GM10248 (cell line): ENCODE data around the gene EEF1A2.

Experiments
- CTCF ChIA-PET: fragments of 300-600 bp; sonication (Branson Sonifier 250); formaldehyde crosslinking; extraction: SDS; loops from one replicate; lab custom pipeline; 2021; ENCODE audit warnings: antibody characterized with exemption; lab: Yijun Ruan, JAX
- POLR2A ChIA-PET: fragments of 350-650 bp; sonication (Branson Sonifier 250); formaldehyde crosslinking; extraction: SDS; loops from one replicate; lab custom pipeline; 2020; ENCODE audit warnings: antibody characterized with exemption; lab: Yijun Ruan, JAX
- DNase-seq: peaks from one replicate; pipeline ENCODE4 v3.0.0; 2012; ENCODE audit errors: extremely low spot score
- CTCF ChIP-seq: IDR thresholded peaks from 2 replicates; pipeline ENCODE4 v1.5.1; 2012; ENCODE audit warnings: mild to moderate bottlenecking, low read depth; ENCODE audit errors: extremely low read depth, missing control alignments, control extremely low read depth

Gene EEF1A2

GRCh38 chr20:63508072-63508768, 9.3 kb upstream of the EEF1A2 start:
- no peak for DNase-seq
- ChIA-PET POLR2A (no interaction called here), CTCF (interaction anchor here (1.5 kb wide), 1 partner anchor 12 kb away, joined by 5 read pairs; no protein-coding TSS in a partner anchor)
- no peak for TF ChIP-seq CTCF

- ChIA-PET CTCF (no interaction called here), POLR2A (no interaction called here)
- no peak for TF ChIP-seq CTCF
- no peak for DNase-seq
Observed at GRCh38 chr20:63507083-63507743, 8.3 kb upstream of the EEF1A2 start.

GRCh38 chr20:63505723-63506122, 6.8 kb upstream of the EEF1A2 start:
- ChIA-PET POLR2A (interaction anchor here (0.6 kb wide), 1 partner anchor 224 kb away, joined by 3 read pairs; no protein-coding TSS in a partner anchor), CTCF (interaction anchor here (1.1 to 1.8 kb wide), 3 partner anchors 10 to 32 kb away, joined by 3 to 9 read pairs (median 3); no protein-coding TSS in a partner anchor)
- TF ChIP-seq CTCF: no peak
- DNase-seq: no peak

DNA sequence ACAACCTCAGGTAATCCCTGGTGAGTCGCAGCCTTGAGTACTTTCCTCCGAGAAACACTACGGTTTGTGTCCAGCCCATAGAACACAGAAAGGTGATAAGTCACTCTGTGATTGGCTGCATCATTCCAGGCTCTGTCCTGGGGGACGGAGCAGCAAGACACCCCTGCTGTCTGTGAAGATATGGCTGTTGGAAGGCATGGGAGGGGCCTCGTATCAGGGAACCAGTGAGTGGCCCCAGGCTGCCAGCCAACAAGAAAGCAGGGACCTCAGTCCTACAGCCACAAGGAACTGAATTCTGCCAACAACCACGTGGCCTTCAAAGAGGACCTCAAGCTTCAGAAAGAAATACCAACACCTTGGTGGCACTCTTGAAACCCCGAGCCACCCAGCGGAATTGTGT, 6.4 kb upstream of the EEF1A2 start:
- ChIA-PET CTCF (interaction anchor here (1.1 to 1.8 kb wide), 3 partner anchors 9 to 32 kb away, joined by 3 to 9 read pairs (median 3); no protein-coding TSS in a partner anchor), POLR2A (interaction anchor here (0.6 kb wide), 1 partner anchor 224 kb away, joined by 3 read pairs; no protein-coding TSS in a partner anchor)
- TF ChIP-seq CTCF: no peak
- no peak for DNase-seq

- CTCF ChIA-PET: interaction anchor here (1.8 kb wide), 1 partner anchor 9 kb away, joined by 9 read pairs; no protein-coding TSS in a partner anchor
- DNase-seq: no peak
- POLR2A ChIA-PET: no interaction called here
- TF ChIP-seq CTCF: no peak
Observed at GRCh38 chr20:63504642-63505041, 5.8 kb upstream of the EEF1A2 start.

- DNase-seq: no peak
- no peak for TF ChIP-seq CTCF
- ChIA-PET CTCF (interaction anchor here (1.9 kb wide), 1 partner anchor 10 kb away, joined by 5 read pairs; no protein-coding TSS in a partner anchor), POLR2A (interaction anchor here (0.6 kb wide), 2 partner anchors 24 to 823 kb away, joined by 3 read pairs; no protein-coding TSS in a partner anchor)
Observed at GRCh38 chr20:63503524-63503923, 4.6 kb upstream of the EEF1A2 start.
